GM23338 (cell line): ENCODE results near the gene ANAPC2.
"Not testable (repeated sequence)": the region's sequence is repeated elsewhere in the genome, so short reads cannot be mapped to it uniquely, and the experiment has no call there.

Experiments
- CREB1 ChIP-seq: fragments of 250-450 bp; sonication (Bioruptor Pico); IDR thresholded peaks from 2 replicates; pipeline ENCODE4 v1.5.0; 2020; ENCODE audit warnings: low read depth, mild to moderate bottlenecking, moderate library complexity
- EZH2 ChIP-seq: fragments of 200-600 bp; sonication (generic); IDR thresholded peaks from one replicate; pipeline ENCODE4 v1.8.0; 2017; ENCODE audit warnings: antibody characterized with exemption, mild to moderate bottlenecking, low read depth; ENCODE audit not compliant: unreplicated experiment
- EZH2phosphoT487 ChIP-seq: fragments of 200-600 bp; sonication (generic); IDR thresholded peaks from one replicate; pipeline ENCODE4 v1.8.1; 2018; ENCODE audit warnings: antibody characterized with exemption; ENCODE audit not compliant: unreplicated experiment
- JUNB ChIP-seq: IDR thresholded peaks from one replicate; pipeline ENCODE4 v1.6.1; 2016; ENCODE audit warnings: antibody characterized with exemption; ENCODE audit not compliant: unreplicated experiment
- POLR2AphosphoS5 ChIP-seq: IDR thresholded peaks from 2 replicates; pipeline ENCODE4 v1.6.1; 2016; ENCODE audit warnings: antibody characterized with exemption, low read depth
- STAT1 ChIP-seq: IDR thresholded peaks from one replicate; pipeline ENCODE4 v1.6.1; 2016; ENCODE audit warnings: antibody characterized with exemption; ENCODE audit not compliant: unreplicated experiment
- ZNF114 ChIP-seq: fragments of 250-450 bp; sonication (Bioruptor Pico); IDR thresholded peaks from 2 replicates; pipeline ENCODE4 v1.5.0; 2020; ENCODE audit warnings: mild to moderate bottlenecking, moderate library complexity
- ZNF462 ChIP-seq: fragments of 250-450 bp; sonication (Bioruptor Pico); IDR thresholded peaks from 2 replicates; pipeline ENCODE4 v1.5.0; 2020; ENCODE audit warnings: mild to moderate bottlenecking, moderate library complexity
- TF ChIP-seq, protein P1 (sequence below), 2 experiments: fragments of 200-600 bp in 1 of 2; sonication (generic) in 1 of 2; conservative IDR thresholded peaks; 2 replicates each; pipeline versions ENCODE4 v1.5.1 to v1.6.1; 2016 to 2017; ENCODE audit warnings: antibody characterized with exemption in 2 of 2, low read depth in 2 of 2, mild to moderate bottlenecking in 2 of 2, moderate library complexity in 1 of 2
- TF ChIP-seq, protein P2 (sequence below): IDR thresholded peaks from one replicate; pipeline ENCODE4 v1.6.1; 2018; ENCODE audit warnings: antibody characterized with exemption; ENCODE audit not compliant: unreplicated experiment
- TF ChIP-seq, protein P3 (sequence below): IDR thresholded peaks from 2 replicates; pipeline ENCODE4 v1.6.1; 2016; ENCODE audit warnings: antibody characterized with exemption

GRCh38 chr9:137135154-137135553 is 53.2 kb downstream of the ANAPC2 start:
- TF ChIP-seq, protein P1, sequence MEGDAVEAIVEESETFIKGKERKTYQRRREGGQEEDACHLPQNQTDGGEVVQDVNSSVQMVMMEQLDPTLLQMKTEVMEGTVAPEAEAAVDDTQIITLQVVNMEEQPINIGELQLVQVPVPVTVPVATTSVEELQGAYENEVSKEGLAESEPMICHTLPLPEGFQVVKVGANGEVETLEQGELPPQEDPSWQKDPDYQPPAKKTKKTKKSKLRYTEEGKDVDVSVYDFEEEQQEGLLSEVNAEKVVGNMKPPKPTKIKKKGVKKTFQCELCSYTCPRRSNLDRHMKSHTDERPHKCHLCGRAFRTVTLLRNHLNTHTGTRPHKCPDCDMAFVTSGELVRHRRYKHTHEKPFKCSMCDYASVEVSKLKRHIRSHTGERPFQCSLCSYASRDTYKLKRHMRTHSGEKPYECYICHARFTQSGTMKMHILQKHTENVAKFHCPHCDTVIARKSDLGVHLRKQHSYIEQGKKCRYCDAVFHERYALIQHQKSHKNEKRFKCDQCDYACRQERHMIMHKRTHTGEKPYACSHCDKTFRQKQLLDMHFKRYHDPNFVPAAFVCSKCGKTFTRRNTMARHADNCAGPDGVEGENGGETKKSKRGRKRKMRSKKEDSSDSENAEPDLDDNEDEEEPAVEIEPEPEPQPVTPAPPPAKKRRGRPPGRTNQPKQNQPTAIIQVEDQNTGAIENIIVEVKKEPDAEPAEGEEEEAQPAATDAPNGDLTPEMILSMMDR (conservative IDR thresholded peaks at IDR 0.05; ENCODE audit: low read depth in 2 of 2), result not testable (repeated sequence)
- not testable (repeated sequence) for TF ChIP-seq EZH2phosphoT487; CREB1 (CRISPR knock-in tag); EZH2; POLR2AphosphoS5; ZNF114 (CRISPR knock-in tag); ZNF462; JUNB; STAT1
- TF ChIP-seq, protein P2, sequence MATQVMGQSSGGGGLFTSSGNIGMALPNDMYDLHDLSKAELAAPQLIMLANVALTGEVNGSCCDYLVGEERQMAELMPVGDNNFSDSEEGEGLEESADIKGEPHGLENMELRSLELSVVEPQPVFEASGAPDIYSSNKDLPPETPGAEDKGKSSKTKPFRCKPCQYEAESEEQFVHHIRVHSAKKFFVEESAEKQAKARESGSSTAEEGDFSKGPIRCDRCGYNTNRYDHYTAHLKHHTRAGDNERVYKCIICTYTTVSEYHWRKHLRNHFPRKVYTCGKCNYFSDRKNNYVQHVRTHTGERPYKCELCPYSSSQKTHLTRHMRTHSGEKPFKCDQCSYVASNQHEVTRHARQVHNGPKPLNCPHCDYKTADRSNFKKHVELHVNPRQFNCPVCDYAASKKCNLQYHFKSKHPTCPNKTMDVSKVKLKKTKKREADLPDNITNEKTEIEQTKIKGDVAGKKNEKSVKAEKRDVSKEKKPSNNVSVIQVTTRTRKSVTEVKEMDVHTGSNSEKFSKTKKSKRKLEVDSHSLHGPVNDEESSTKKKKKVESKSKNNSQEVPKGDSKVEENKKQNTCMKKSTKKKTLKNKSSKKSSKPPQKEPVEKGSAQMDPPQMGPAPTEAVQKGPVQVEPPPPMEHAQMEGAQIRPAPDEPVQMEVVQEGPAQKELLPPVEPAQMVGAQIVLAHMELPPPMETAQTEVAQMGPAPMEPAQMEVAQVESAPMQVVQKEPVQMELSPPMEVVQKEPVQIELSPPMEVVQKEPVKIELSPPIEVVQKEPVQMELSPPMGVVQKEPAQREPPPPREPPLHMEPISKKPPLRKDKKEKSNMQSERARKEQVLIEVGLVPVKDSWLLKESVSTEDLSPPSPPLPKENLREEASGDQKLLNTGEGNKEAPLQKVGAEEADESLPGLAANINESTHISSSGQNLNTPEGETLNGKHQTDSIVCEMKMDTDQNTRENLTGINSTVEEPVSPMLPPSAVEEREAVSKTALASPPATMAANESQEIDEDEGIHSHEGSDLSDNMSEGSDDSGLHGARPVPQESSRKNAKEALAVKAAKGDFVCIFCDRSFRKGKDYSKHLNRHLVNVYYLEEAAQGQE, result not testable (repeated sequence)
- TF ChIP-seq, protein P3, sequence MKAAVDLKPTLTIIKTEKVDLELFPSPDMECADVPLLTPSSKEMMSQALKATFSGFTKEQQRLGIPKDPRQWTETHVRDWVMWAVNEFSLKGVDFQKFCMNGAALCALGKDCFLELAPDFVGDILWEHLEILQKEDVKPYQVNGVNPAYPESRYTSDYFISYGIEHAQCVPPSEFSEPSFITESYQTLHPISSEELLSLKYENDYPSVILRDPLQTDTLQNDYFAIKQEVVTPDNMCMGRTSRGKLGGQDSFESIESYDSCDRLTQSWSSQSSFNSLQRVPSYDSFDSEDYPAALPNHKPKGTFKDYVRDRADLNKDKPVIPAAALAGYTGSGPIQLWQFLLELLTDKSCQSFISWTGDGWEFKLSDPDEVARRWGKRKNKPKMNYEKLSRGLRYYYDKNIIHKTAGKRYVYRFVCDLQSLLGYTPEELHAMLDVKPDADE, result not testable (repeated sequence)
